Osteoblast (primary cell): ENCODE data around the gene CELF1. TPM values are rescaled to one million over a fixed set of nuclear protein-coding genes. Genes with fewer than 3 reads are reported as not detected.

Experiments used
- DNase-seq: peaks from one replicate; pipeline ENCODE4 v3.0.0; 2011; ENCODE audit warnings: low spot score, mixed read lengths; ENCODE audit not compliant: insufficient read length; ENCODE audit errors: missing footprints
- H2AFZ ChIP-seq: 2 replicates; pipeline ENCODE4 v1.6.0; 2011; ENCODE audit warnings: mild to moderate bottlenecking, low read length
- H3K27ac ChIP-seq: 2 replicates; pipeline ENCODE4 v1.5.1; 2011; ENCODE audit warnings: mild to moderate bottlenecking, low read depth, low read length, moderate library complexity
- H3K27me3 ChIP-seq: 2 replicates; pipeline ENCODE4 v1.6.0; 2012; ENCODE audit warnings: mild to moderate bottlenecking, control low read depth, inconsistent platforms, low read length, moderate library complexity; ENCODE audit not compliant: insufficient read depth
- H3K36me3 ChIP-seq: 2 replicates; pipeline ENCODE4 v1.5.1; 2011; ENCODE audit warnings: mild to moderate bottlenecking, low read length, control low read depth, moderate library complexity; ENCODE audit not compliant: insufficient read depth
- H3K4me1 ChIP-seq: 2 replicates; pipeline ENCODE4 v1.5.1; 2011; ENCODE audit warnings: mild to moderate bottlenecking, low read length, control low read depth, moderate library complexity; ENCODE audit not compliant: insufficient read depth
- H3K4me2 ChIP-seq: 2 replicates; pipeline ENCODE4 v1.6.0; 2011; ENCODE audit warnings: mild to moderate bottlenecking, low read length; ENCODE audit not compliant: insufficient read depth
- H3K4me3 ChIP-seq: fragments of 200-600 bp; sonication (generic); 3 replicates; pipeline ENCODE4 v1.5.1; 2012; ENCODE audit warnings: mild to moderate bottlenecking, low read length, inconsistent platforms; ENCODE audit not compliant: insufficient read depth
- H3K79me2 ChIP-seq: 2 replicates; pipeline ENCODE4 v1.6.0; 2012; ENCODE audit warnings: mild to moderate bottlenecking, low read length, control low read depth, inconsistent platforms; ENCODE audit not compliant: insufficient read depth
- H3K9me3 ChIP-seq: 2 replicates; pipeline ENCODE4 v1.5.1; 2011; ENCODE audit warnings: low read depth, low read length, control low read depth
- H4K20me1 ChIP-seq: 2 replicates; pipeline ENCODE4 v1.6.0; 2012; ENCODE audit warnings: mild to moderate bottlenecking, low read length, control low read depth; ENCODE audit not compliant: insufficient read depth
- CTCF ChIP-seq: IDR thresholded peaks from 2 replicates; pipeline ENCODE4 v1.5.1; 2011; ENCODE audit warnings: mild to moderate bottlenecking, low read depth, low read length, moderate library complexity; ENCODE audit errors: extremely low read depth
- total RNA-seq: library from RNA; depleted of rRNA; stranded (reverse); fragments of >200 nt; gene quantifications from 2 replicates; pipeline ENCODE4 v1.2.3, GENCODE V29; 2012

CELF1 gene
- total RNA-seq, 1 donor = 148 TPM

GRCh38 chr11:47435687-47436086 is 117.2 kb downstream of the CELF1 start:
- TF ChIP-seq CTCF = no peak
- Histone ChIP-seq H3K27me3 (no peaks in the 10 kb centered on the region), H3K27ac (no peak overlapping the region), H4K20me1 (no peaks in the 10 kb centered on the region), H3K4me1 (peaks cover 10% of the 10 kb centered on the region), H2AFZ (no peak overlapping the region), H3K79me2 (no peaks in the 10 kb centered on the region), H3K4me3 (no peak overlapping the region), H3K36me3 (no peaks in the 10 kb centered on the region), H3K4me2 (no peak overlapping the region), H3K9me3 (no peaks in the 10 kb centered on the region)
- DNase-seq = peak; percentile 56

- DNase-seq = peak; percentile 94
- Histone ChIP-seq H3K36me3 (no peaks in the 10 kb centered on the region), H3K4me2 (peak overlapping the region; percentile 12), H3K9me3 (no peaks in the 10 kb centered on the region), H2AFZ (peak overlapping the region; percentile 2), H3K79me2 (no peaks in the 10 kb centered on the region), H3K4me1 (peaks cover 10% of the 10 kb centered on the region), H3K27ac (peak overlapping the region; percentile 67), H3K4me3 (no peak overlapping the region), H3K27me3 (no peaks in the 10 kb centered on the region), H4K20me1 (no peaks in the 10 kb centered on the region)
- TF ChIP-seq CTCF = no peak
These were observed 118.7 kb downstream of the CELF1 start for GRCh38 chr11:47434011-47434786.

- H2AFZ ChIP-seq = no peak overlapping the region
These were observed 119.8 kb downstream of the CELF1 start for GRCh38 chr11:47433157-47433556.

More at GRCh38 chr11:47433157-47433556, 119.8 kb downstream of the CELF1 start:
- H3K4me1 ChIP-seq = peaks cover 10% of the 10 kb centered on the region
- no peaks in the 10 kb centered on the region for H3K9me3 ChIP-seq
- H3K4me3 ChIP-seq = no peak overlapping the region
- H3K27me3 ChIP-seq = no peaks in the 10 kb centered on the region
- no peaks in the 10 kb centered on the region for H3K36me3 ChIP-seq
- H4K20me1 ChIP-seq = no peaks in the 10 kb centered on the region
- no peak overlapping the region for H3K27ac ChIP-seq
- TF ChIP-seq CTCF = no peak
- DNase-seq = no peak
- no peaks in the 10 kb centered on the region for H3K79me2 ChIP-seq
- H3K4me2 ChIP-seq = no peak overlapping the region
